Left renal pelvis (tissue), 4 donors: ENCODE data around the gene ACTG2. TPM values are rescaled to one million over a fixed set of nuclear protein-coding genes. Genes with fewer than 3 reads are reported as not detected.
"Not testable (repeated sequence)": the region's sequence is repeated elsewhere in the genome, so short reads cannot be mapped to it uniquely, and the experiment has no call there.

ENCODE experiments used
- DNase-seq, 4 donors: peaks; one replicate each; pipeline ENCODE4 v3.0.0-alpha.2; 2013; ENCODE audit warnings: low read depth in 4 of 4, low spot score in 3 of 4
- polyA plus RNA-seq, 4 donors: library from polyadenylated mRNA; unstranded; fragments of 120-200 nt; gene quantifications; one replicate each; pipeline ENCODE4 v1.2.1, GENCODE V29; 2013; ENCODE audit not compliant: insufficient read length in 4 of 4

Gene ACTG2
- polyA plus RNA-seq, 4 donors: 0.64 to 2.3 (median 1.7) TPM

GRCh38 chr2:73931531-73932500, 39.0 kb downstream of the ACTG2 start:
- DNase-seq: no peak

GRCh38 chr2:73933194-73933593, 40.4 kb downstream of the ACTG2 start:
- DNase-seq: no peak

GRCh38 chr2:73935641-73936040, 42.8 kb downstream of the ACTG2 start:
- no peak for DNase-seq

GRCh38 chr2:73937103-73937885, 44.5 kb downstream of the ACTG2 start:
- no peak for DNase-seq

GRCh38 chr2:73937899-73938298, 45.1 kb downstream of the ACTG2 start:
- DNase-seq: no peak

GRCh38 chr2:73938718-73939352, 46.0 kb downstream of the ACTG2 start:
- no peak for DNase-seq

- DNase-seq: no peak
These were observed 46.6 kb downstream of the ACTG2 start for GRCh38 chr2:73939419-73939818.

- DNase-seq: not testable (repeated sequence)
These were observed 47.3 kb downstream of the ACTG2 start for GRCh38 chr2:73940066-73940465.

GRCh38 chr2:73942664-73943063, 49.9 kb downstream of the ACTG2 start:
- DNase-seq: no peak

GRCh38 chr2:73944714-73945113, 51.9 kb downstream of the ACTG2 start:
- DNase-seq: no peak

- DNase-seq: no peak
These were observed 53.4 kb downstream of the ACTG2 start for GRCh38 chr2:73946215-73946614.

- no peak for DNase-seq
These were observed 53.9 kb downstream of the ACTG2 start for GRCh38 chr2:73946666-73947065.

- no peak for DNase-seq
These were observed 54.7 kb downstream of the ACTG2 start for GRCh38 chr2:73947412-73948018.

GRCh38 chr2:73949802-73950201, 57.0 kb downstream of the ACTG2 start:
- no peak for DNase-seq

- DNase-seq: no peak
These were observed 60.0 kb downstream of the ACTG2 start for GRCh38 chr2:73952499-73953446.

GRCh38 chr2:73956218-73956865, 63.5 kb downstream of the ACTG2 start:
- DNase-seq: no peak

- no peak for DNase-seq
These were observed 68.5 kb downstream of the ACTG2 start for GRCh38 chr2:73961274-73961673.

- DNase-seq: no peak
These were observed 69.2 kb downstream of the ACTG2 start for GRCh38 chr2:73961823-73962615.
